Stimulated activated CD4-positive, alpha-beta T cell treated with anti-CD3 and anti-CD28 coated beads, TNF-alpha, amount 100 ng/mL, for 24 hours (primary cell): ENCODE measurements around the gene COX8A.
"Not testable (repeated sequence)": the region's sequence is repeated elsewhere in the genome, so short reads cannot be mapped to it uniquely, and the experiment has no call there.

Experiments used
- DNase-seq, 3 experiments: peaks; one replicate each; pipeline ENCODE4 v3.0.0-alpha.2; 2020; ENCODE audit warnings: low read depth in 3 of 3

Gene COX8A

DNA sequence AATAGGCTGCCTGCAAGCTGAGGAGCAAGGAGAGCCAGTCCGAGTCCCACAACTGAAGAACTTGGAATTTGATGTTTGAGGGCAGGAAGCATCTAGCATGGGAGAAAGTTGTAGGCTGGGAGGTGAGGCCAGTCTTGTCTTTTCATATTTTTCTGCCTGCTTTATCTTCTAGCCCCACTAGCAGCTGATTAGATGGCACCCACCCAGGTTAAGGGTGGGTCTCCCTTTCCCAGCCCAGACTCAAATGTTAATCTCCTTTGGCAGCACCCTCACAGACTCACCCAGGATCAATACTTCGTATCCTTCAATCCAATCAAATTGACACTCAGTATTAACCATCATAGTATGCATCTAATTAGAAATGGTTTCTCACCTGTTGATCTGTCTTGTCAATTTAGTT, 5.0 kb upstream of the COX8A start:
- DNase-seq = no peak

DNA sequence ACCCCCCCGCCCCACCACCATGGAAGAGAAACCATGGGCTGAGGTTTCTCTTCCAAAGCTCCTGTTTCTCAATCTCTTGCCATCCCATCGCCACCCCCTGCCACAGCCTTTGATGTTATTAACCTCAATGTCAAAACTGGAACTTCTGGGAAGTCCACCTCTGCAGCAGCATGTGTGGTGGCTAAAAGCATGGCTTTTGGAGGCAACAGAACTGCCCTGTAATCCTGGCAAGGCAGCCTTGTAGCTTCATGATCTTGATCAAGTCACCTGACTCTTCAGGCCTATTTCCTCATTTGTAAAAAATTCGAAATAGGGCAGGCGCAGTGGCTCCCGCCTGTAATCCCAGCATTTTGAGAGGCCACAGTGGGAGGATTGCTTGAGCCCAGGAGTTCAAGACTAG, 3.5 kb upstream of the COX8A start:
- DNase-seq = no peak

DNA sequence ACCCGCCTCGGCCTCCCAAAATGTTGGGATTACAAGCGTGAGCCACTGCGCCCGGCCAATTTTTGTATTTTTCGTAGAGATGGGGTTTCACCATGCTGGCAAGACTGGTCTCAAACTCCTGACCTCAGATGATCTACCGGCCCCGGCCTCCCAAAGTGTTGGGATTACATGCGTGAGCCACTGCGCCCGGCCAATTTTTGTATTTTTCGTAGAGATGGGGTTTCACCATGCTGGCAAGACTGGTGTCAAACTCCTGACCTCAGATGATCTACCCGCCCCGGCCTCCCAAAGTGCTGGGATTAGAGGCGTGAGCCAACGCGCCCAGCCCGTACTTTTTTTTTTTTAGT, 535 bp upstream of the COX8A start:
- not testable (repeated sequence) for DNase-seq

DNA sequence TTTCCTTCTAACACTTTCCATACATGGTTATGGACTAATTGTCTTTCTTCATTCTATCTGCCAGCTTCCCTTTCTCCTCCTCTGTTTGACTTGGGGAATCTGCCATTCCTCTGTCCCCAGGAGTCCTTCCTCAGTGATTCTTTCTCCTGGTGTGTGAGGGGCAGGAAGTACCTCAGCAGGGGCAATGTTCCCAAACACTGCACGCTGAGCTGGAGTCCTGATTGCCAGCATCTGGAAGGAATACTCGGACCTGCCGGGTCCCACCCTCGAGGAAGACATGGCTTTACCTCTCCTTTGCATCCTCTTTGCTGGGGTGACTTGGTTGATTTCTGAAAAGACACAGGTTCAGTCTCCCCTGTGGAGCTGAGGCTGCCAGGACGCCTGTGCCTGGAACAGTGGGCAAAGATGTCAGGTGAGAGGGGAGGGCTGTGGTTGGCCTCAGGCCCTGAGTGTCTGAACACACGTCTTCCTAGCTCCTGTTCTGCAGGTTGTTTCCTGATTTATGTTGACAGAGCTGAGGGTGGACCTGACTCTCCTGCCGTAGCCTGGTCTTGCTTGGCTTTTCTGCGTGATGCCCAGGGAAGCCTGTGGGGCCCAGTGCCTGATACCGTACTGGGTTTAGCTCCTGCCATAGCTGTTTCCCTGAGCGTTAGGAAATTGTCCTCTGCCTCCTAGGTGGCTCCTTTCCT, 4.3 kb downstream of the COX8A start:
- no peak for DNase-seq

DNA sequence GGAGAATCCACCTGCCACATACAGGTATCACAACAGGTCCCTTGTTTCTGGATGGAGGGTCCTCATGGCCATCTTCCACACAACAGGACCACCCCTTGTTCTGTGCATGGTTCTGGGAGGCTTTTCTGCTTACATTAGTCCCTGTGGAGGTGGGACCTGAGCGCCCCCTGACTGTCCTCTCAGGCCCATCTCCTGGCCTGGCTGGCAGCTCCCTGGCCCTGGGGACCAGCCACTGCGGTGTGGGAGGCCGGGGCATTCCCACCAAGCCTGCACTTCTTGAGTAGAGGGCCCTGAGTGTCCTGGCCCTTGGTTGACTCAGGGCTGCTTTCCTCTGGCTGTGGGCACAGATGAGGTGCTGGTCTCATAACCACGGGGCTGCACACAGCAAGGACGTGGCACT, 5.0 kb downstream of the COX8A start:
- no peak for DNase-seq

DNA sequence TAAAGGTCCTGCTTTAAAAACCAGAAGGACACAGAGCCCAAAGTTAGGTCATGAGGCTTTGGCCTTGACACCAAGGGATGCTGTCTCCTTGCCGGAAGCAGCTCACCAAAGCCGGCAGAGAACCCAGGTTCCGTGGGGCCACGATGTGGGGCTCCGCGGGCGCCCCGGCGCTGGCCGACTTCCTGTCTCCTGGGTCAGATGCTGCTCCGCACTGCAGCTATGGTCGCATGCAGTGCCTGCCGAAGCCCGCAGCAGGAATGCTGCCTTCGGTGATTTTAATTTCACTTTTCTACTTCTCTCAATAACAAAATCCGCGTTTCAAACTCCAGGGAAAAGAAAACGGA, 11.4 kb downstream of the COX8A start:
- peak; percentile 48 to 70 (median 49) for DNase-seq

DNA sequence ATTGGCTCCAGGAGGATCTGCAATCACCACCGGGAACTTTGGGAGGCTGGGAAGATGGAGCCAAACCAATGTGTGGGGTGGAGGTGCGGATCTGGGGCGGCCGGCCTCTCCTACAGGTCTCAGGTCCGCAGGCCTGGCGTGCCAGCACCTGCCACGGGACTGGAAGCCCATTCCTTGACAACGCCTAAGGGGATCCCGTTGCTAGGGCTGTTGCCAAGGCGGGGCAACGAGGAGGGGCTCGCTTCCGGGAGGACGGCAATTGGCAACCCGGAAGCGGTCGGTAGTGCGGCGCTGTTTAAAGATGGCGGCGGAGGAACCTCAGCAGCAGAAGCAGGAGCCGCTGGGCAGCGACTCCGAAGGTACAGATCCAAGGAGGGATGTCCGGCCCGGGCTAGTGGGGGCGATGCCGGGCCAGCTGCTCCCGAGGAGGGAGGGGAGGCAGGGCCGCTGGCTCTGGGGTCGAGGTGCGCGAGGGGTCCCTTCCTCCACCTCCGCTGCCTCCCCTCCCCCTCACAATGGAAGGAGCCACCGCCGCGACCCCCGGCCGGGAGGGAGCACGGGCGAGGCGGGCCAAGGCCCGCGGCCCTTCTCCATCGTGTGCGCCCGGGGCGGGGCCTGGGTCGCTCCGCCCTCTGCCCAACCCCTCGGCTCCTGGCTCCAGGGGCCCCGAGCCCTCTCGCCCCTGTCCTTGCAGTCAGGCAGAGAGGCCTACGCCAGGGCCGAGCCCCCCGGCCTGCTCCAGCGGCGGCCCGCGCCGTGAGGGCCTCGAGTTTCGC, 11.9 kb downstream of the COX8A start, which contains the start of gene OTUB1:
Gene OTUB1 (plus strand): TSS at position 283 of the 776 bp plus-strand sequence. CDS start 19 bp downstream, at position 302.
- peak; percentile 79 to 90 (median 80) for DNase-seq

DNA sequence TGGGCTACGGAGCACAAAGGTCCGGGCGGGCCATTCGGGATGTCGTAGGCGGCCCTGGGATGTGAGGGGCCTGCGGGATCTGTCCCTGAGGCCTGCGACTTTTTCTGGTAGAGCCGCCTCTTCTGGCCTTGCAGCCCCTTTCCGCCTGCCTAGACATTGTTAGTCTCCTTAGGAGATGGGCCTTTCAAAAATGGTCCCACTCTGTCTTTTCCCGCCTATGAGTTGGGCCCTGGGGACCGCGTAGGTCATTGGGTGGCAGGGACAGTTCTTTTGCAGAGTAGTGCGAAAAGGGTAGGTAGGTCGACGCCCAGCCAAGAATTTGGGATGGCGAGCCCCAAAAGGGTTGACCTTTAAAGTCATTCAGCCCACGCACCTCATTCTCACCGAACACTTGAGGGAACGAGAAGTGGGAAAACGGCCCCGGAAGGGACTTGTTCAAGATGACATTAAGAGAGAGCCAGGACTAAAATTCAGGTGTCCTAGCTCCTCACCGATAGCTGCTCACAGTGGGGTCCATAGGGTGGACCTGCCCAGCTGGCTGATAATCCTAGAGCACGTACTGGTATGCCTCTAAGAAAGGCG, 12.6 kb downstream of the COX8A start:
- DNase-seq = no peak

DNA sequence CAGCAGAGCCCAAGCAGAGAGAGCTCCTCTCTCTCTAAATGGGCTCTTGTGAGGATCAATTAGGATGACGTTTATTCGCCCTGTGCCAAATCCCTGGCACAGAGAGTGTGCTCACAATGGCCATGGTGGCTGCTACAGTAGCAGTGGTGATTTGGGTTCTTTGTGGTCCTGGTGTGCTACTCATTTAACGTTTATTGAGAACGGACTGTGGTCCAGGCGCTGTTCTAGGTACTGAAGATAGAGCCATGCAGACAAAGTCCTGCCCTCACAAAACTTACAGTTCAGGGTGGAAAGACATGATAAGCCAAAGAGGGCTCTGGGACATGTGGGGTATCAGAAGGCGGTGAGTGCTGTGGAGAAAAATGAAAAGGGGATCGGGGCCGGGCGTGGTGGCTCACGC, 17.1 kb downstream of the COX8A start:
- DNase-seq = no peak

DNA sequence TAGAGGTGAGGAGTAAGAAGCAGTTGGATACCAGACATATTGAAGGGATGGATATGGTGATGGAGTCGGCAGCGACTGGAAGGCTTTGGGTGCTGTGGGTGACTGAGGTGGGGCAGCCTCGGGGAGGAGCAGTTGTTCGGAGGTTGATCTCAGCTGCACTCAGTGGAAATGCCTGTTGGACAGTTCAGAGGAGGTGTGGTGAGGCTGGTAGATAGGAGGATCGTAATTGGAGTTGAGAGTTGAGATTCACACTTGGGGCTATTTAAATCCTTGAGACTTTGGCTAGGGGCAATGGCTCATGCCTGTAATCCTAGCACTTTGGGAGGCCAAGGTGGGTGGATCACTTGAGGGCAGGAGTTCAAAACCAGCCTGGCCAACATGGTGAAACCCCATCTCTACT, 18.7 kb downstream of the COX8A start:
- DNase-seq = no peak

DNA sequence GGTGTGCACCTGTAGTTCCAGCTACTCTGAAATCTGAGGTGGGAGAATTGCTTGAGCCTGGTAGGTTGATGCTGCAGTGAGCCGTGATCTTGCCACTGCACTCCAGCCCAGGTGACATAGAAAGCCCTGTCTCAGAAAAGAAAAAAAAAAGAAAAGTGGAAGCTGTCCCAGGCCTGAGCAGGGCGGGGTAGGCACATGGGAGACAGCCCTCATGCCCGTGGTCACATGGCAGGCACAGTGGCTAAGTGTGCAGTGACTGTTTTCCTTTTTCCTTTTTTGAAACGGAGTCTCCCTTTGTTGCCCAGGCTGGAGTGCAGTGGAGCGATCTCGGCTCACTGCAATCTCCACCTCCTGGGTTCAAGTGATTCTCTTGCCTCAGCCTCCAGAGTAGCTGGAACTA, 19.6 kb downstream of the COX8A start:
- no peak for DNase-seq

DNA sequence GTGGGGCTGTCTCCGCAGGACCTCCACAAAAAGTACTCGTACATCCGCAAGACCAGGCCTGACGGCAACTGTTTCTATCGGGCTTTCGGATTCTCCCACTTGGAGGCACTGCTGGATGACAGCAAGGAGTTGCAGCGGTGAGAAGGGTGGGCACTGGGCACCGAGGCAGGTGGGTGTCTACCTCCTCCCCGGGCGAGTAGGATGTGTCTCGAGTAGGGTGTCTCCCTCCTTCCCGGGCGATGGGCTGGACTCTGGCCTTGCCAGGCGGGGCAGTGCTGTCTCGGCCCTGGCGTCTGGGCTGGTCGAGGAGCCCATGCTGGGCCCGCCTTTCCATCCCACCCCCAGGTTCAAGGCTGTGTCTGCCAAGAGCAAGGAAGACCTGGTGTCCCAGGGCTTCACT, 22.1 kb downstream of the COX8A start:
- no peak for DNase-seq

DNA sequence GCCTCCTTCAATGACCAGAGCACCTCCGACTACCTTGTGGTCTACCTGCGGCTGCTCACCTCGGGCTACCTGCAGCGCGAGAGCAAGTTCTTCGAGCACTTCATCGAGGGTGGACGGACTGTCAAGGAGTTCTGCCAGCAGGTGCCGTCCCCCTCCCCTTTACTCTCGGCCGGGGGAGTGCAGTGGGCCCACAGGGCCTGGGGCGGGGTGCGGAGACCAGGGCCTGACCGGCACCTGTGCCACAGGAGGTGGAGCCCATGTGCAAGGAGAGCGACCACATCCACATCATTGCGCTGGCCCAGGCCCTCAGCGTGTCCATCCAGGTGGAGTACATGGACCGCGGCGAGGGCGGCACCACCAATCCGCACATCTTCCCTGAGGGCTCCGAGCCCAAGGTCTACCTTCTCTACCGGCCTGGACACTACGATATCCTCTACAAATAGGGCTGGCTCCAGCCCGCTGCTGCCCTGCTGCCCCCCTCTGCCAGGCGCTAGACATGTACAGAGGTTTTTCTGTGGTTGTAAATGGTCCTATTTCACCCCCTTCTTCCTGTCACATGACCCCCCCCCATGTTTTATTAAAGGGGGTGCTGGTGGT, 22.8 kb downstream of the COX8A start:
- no peak for DNase-seq

DNA sequence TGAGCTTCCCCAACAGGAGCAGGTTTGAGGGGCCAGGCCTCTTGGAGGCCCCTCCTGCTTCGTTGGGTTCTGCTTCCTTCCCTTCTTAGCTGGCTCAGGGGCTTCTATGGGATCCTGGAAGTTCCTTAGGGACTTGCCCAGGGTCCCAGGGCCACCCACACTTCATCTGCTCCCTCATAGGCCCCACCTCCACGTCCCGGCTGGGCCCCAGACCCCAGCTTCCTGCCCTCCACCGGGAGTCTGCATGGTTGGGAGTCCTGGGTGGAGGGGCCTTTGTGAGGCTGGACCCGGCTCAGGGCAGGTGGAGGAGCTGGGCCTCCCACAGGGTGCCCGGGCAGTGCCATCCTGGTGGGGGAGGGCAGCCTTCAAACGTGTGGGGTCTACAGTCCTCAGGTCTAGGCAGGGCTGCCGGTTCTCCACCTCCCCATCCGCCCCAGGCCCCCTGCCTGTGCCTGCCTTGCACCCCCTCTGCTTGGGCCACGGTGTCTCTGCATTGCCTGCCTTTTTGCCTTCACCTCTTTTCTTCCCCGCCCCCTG, 23.4 kb downstream of the COX8A start:
- no peak for DNase-seq

DNA sequence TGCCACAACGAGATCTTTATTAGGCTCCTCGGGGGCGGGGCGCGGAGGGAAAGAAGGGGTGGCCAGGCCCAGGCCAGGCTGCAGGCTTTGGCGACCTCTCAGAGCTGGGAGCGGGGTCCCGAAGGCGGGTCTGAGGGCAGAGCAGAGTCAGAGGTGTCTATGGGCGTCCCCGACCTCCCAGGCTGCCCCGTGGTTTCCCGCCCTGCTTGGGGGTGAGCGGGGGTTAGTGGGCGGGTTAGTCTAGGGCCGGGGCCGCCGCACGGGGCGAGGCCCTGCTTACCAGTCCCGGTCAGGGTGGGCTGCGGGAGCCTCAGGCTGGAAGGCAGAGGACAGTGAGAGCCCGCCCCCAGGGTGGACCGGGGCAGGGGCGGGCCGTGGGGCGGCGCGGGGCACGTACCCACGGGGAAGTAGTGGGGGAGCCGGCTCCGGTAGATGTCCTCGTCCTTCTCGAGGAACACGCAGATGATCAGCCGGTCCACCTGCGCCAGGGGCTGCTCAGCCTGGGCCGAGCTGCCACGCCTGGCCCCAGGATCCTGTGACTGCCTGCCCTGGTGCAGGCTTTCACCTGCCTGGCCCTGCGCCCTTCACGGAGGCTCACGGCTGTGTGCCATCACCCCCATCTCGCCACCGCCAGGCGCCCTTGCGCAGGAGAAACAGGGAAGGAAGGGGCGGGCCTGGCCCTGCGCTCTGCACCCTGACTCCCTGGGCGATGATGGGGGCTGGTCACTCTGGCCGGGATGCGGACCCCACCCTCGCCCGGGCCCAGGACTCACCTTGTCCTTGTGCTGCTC, 24.3 kb downstream of the COX8A start:
- no peak for DNase-seq

DNA sequence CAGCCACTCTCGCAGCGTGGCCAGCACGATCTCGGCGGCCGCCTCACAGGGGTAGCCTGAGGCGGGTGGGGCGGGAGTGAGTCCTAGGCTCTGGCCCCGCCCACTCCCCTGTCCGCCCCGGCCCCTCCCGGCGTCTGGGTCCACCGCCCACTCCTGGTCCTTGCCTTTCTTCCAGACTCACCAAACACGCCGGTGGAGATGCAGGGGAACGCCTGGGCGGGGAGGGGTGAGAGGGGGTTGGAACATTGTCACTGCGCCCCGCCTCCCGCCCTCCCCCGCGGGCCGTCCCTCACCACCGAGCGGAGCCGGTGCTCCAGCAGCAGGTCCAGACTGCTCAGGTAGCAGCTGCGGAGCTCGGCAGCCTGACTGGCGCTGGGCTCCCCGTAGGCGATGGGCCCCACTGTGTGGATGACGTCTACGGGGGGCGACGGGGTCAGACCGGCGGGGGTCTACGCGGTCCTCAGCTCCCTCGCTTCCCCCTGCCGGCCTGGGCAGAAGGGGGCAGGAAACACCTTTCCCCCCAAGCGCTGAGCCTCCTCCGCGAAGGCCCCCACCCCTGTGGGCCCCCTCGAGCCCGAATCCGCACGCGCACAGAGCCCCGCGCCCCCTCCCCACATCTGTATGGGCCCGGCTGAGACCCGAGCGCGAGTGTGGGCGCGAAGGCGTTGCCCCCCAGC, 25.1 kb downstream of the COX8A start:
- peak; percentile 19 to 67 (median 38) for DNase-seq

DNA sequence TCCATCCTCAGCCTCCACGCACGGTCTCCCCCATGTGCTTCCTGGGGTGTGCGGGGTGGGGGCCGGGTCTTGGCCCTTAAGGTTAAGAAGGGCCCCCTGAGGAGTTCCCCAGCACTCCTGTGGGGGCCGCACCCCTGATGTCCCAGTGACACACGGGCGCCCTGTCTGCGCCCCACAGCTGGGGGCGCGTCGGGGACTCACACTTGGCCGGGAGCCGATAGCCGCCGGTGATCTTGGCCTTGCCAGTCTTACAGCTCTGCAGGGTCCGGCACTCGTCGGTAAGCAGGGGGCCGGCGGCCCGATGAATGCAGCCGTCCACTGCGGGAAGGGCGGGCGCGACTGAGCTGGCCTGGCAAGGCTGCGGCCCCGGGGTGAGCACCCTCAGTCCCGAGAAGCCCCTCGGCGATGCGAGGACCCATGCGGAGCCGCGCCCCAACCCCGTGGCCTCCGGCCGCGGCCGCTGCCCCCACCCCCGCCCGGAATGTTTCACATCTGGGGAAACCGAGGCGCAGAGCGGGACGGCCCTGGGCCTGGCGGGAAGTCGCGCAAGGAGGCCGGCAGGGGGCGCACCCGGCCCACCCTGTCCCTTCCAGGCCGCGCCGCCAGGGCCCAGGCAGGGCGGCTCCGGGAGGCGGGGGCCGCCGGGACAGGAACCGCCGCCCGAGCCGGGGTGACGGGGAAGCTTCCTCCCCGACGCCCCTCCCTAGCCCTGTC, 25.8 kb downstream of the COX8A start:
- DNase-seq = peak; percentile 47 to 72 (median 58)

DNA sequence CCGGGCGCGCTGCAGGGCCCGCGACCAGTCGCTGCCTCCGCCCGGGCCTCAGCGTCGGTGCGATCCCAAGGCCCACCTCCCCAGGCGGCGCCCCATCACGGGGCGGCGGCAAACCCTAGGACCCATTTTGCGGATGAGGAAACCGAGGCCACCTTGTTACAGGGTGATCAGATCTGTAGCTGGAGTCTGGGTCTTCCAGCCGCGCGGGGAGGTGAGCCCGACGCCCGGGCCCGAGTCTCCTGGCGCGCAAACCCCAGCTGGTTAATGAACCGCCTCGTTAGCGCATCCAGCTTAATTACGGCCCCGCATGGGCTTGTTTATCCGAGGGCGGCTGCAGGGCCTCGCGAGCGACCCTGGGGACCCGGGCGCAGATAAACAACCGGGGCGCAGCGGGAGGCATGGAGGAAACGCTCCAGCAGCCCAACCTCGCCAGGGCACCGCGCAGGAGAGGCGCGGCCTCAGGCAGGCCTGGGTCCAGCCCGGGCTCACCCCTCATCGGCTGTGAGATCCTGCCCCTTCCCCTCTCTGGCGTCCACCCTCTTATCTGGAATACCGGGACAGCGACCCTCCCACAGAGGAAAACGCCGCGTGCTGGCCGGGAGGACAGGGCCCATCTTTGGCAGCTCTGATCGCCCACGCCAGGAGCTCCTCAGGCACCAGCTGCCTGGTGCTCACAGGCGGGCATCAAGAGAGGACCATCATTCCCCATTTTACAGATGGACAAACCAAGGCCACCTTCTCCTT, 26.5 kb downstream of the COX8A start:
- DNase-seq = no peak

DNA sequence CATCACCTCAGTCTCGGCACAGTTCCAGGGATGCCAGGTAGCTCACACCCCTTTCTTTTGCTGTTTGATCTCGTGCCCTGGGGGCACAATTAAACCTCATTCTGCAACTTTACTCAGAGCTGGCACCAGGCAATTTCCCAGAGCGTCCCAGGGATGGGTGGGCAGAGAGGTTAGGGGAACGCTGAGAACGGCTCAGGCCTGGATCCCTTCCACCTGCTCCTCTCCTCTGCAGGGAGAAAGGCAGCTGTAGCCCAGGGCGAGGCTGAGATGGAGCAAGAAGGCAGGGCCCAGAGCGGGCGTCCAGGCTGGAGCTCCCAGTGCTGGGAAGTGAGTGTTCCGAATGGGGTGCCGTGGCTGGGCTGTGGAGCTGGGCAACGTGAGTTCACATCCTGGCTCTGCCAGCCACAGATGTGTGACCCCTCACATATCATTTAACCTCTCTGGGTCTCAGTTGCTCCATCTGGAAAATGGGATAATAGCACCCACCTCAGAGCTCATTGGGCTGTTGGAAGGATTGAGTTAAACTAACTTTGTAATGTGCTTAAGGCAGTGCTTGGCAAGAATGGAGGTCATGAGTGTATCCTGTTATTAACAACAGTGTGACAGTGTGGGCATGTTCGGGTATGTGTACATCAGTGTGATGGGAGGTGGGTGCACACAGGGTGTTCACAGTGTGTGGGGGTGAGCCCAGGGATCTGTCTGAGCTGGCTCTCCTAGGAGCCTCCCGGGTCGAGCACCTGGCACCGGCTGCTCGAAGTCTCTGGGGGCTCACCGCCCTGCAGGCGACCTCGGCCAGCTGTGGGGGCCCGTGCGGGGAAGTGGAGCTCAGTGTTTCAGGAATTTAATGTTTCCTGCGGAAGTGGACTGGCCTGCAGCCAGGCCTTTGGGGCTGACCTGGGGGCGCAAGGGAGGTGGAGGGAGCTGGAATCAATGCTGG, 27.3 kb downstream of the COX8A start:
- DNase-seq = no peak
